Gastroesophageal sphincter (tissue), 3 donors: ENCODE measurements around the gene PARD6A.

ENCODE experiments used
- EP300 ChIP-seq: sonication (generic); formaldehyde crosslinking; IDR thresholded peaks from one replicate; pipeline ENCODE4 v1.6.1; 2017; ENCODE audit warnings: antibody characterized with exemption, mild to moderate bottlenecking
- POLR2A ChIP-seq, 2 donors: fragments of 450-650 bp; IDR thresholded peaks; one replicate each; pipeline ENCODE4 v1.6.1; 2017; ENCODE audit warnings: antibody characterized with exemption in 2 of 2, mild to moderate bottlenecking in 2 of 2, moderate library complexity in 1 of 2
- POLR2AphosphoS5 ChIP-seq: sonication (generic); formaldehyde crosslinking; IDR thresholded peaks from one replicate; pipeline ENCODE4 v1.6.1; 2017; ENCODE audit warnings: antibody characterized with exemption
- TF ChIP-seq, protein P1 (sequence below), 4 experiments: fragments of 200-600 bp in 2 of 4; fragments of 450-650 bp in 2 of 4; sonication (generic) in 1 of 4; IDR thresholded peaks; one replicate each; pipeline ENCODE4 v1.5.1; 2017 to 2019; ENCODE audit warnings: antibody characterized with exemption in 4 of 4, mild to moderate bottlenecking in 2 of 4, moderate library complexity in 2 of 4

DNA sequence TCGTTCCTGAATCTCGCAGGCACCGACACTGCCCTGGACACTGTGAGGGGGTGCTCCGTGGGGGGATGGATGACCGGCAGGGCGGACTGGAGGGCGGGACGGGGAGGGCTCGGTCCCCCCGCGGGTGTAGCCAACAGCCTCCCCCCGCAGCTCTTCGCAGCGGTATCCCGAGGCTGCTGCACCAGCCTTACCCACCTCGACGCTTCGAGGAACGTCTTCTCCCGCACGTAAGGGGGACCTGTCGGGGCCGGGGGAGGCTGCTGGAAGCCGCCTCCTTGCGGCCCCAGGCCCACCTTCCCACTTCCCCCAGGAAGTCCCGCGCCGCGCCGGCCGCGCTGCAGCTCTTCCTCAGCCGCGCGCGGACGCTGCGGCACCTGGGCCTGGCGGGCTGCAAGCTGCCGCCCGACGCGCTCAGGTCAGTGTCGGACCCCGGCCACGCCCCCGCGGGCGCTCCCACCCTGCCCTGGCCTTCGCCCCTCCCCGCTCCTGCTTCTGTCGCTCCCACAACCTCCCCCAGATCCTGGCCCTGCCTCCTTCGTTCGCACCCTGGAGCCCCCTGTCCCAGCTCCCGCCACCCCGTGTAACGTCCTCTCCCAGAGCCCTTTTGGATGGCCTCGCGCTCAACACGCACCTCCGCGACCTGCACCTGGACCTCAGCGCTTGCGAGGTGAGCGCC, 12.5 kb upstream of the PARD6A start:
- TF ChIP-seq POLR2A (IDR thresholded peaks at IDR 0.05) (no peak), POLR2AphosphoS5 (no peak), EP300 (no peak)
- TF ChIP-seq, protein P1, sequence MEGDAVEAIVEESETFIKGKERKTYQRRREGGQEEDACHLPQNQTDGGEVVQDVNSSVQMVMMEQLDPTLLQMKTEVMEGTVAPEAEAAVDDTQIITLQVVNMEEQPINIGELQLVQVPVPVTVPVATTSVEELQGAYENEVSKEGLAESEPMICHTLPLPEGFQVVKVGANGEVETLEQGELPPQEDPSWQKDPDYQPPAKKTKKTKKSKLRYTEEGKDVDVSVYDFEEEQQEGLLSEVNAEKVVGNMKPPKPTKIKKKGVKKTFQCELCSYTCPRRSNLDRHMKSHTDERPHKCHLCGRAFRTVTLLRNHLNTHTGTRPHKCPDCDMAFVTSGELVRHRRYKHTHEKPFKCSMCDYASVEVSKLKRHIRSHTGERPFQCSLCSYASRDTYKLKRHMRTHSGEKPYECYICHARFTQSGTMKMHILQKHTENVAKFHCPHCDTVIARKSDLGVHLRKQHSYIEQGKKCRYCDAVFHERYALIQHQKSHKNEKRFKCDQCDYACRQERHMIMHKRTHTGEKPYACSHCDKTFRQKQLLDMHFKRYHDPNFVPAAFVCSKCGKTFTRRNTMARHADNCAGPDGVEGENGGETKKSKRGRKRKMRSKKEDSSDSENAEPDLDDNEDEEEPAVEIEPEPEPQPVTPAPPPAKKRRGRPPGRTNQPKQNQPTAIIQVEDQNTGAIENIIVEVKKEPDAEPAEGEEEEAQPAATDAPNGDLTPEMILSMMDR (IDR thresholded peaks at IDR 0.05), result no peak
